Caco-2 (cell line): Measurements from ENCODE around the gene RNLS. TPM values are rescaled to one million over a fixed set of nuclear protein-coding genes. Genes with fewer than 3 reads are reported as not detected.

Experiments used
- BruUV-seq: library from RNA; stranded (reverse); fragments of 400-500 nt; replicated peaks from 2 replicates; lab custom pipeline; 2021; lab: Mats Ljungman, UMichigan
- CTCF ChIA-PET: fragments of 300-600 bp; sonication (Branson Sonifier 250); formaldehyde crosslinking; loops from one replicate; lab custom pipeline; 2022; ENCODE audit warnings: antibody characterized with exemption; lab: Charles Lee
- POLR2A ChIA-PET: fragments of 300-600 bp; sonication (Branson Sonifier 250); formaldehyde crosslinking; loops from one replicate; lab custom pipeline; 2022; ENCODE audit warnings: antibody characterized with exemption; lab: Charles Lee
- DNase-seq, 2 experiments: peaks; one replicate each; pipeline versions ENCODE4 v3.0.0 to v3.0.0-alpha.2; 2020 to 2022
- H3K27me3 ChIP-seq: replicated peaks from 2 replicates; pipeline ENCODE4 v1.6.0; 2011; ENCODE audit warnings: low read length; ENCODE audit not compliant: control insufficient read depth, insufficient read depth
- H3K36me3 ChIP-seq: 2 replicates; pipeline ENCODE4 v1.5.1; 2011; ENCODE audit warnings: low read length; ENCODE audit not compliant: control insufficient read depth, insufficient read depth
- H3K4me1 ChIP-seq: fragments of 250-450 bp; sonication (Bioruptor Pico); 2 replicates; pipeline ENCODE4 v1.5.1; 2020; ENCODE audit warnings: mild to moderate bottlenecking
- H3K4me3 ChIP-seq: 2 replicates; pipeline ENCODE4 v1.5.1; 2011; ENCODE audit warnings: low read depth, mild to moderate bottlenecking, control low read depth, low read length
- H3K9me3 ChIP-seq: fragments of 250-450 bp; sonication (Bioruptor Pico); 2 replicates; pipeline ENCODE4 v1.5.1; 2020; ENCODE audit warnings: mild to moderate bottlenecking, moderate library complexity
- H3K27ac Mint-ChIP-seq: one replicate; pipeline ENCODE4 v1.8.0; 2022; ENCODE audit warnings: mixed read lengths; ENCODE audit not compliant: unreplicated experiment
- H3K27me3 Mint-ChIP-seq: one replicate; pipeline ENCODE4 v1.8.0; 2022; ENCODE audit warnings: mixed read lengths; ENCODE audit not compliant: insufficient read depth, unreplicated experiment
- H3K36me3 Mint-ChIP-seq: one replicate; pipeline ENCODE4 v1.8.0; 2022; ENCODE audit warnings: mild to moderate bottlenecking, mixed read lengths; ENCODE audit not compliant: insufficient read depth, unreplicated experiment
- H3K4me1 Mint-ChIP-seq: one replicate; pipeline ENCODE4 v1.8.0; 2022; ENCODE audit warnings: low read depth, mixed read lengths; ENCODE audit not compliant: unreplicated experiment
- H3K4me3 Mint-ChIP-seq: one replicate; pipeline ENCODE4 v1.8.0; 2022; ENCODE audit warnings: mild to moderate bottlenecking, moderate library complexity, mixed read lengths; ENCODE audit not compliant: unreplicated experiment
- H3K9me3 Mint-ChIP-seq: one replicate; pipeline ENCODE4 v1.8.0; 2022; ENCODE audit warnings: mixed read lengths; ENCODE audit not compliant: unreplicated experiment
- intact Hi-C: fragments of 100-400 bp; cut with micrococcal nuclease; formaldehyde crosslinking; loops from one replicate; pipeline ENCODE4 v1.10.0; 2022; ENCODE audit not compliant: unreplicated experiment
- total RNA-seq: library from RNA; stranded (reverse); gene quantifications from 2 replicates; pipeline ENCODE4 v1.2.3, GENCODE V29; 2022
- TF ChIP-seq, protein P1 (sequence below), 2 experiments: fragments of 200-600 bp in 1 of 2; IDR thresholded peaks; 1 replicate in 1 of 2; 2 replicates in 1 of 2; pipeline versions ENCODE4 v1.5.1 to v1.8.0; 2011 to 2022; ENCODE audit warnings: antibody characterized with exemption in 1 of 2, control low read depth in 1 of 2, inconsistent platforms in 1 of 2, low read depth in 1 of 2, low read length in 1 of 2, mild to moderate bottlenecking in 1 of 2, moderate library complexity in 1 of 2; ENCODE audit not compliant: insufficient read depth in 1 of 2, severe bottlenecking in 1 of 2, unreplicated experiment in 1 of 2

RNLS gene
- total RNA-seq, 1 experiment from 2014 or later = 5.7 TPM

DNA sequence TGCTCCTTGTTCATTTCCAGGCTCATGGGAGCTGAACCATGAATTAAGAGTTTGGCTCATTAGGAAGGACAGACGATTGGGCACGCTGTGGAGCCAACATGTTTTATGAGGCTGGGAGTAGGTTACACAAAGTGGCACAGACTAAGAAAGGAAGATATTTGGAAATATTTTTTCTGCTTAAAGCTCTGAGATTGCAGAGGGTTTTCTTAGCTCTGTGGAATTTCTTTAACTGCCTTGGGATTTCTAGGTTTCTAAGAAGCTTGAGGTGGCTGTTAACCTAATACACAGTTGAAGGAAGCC lies 344.6 kb downstream of the RNLS start:
- Histone ChIP-seq H3K4me3 (no peak overlapping the region), H3K36me3 (no peaks in the 10 kb centered on the region), H3K4me1 (no peaks in the 10 kb centered on the region), H3K9me3 (no peaks in the 10 kb centered on the region), H3K27me3 (no peaks in the 10 kb centered on the region)
- Mint-ChIP-seq H3K27ac (no peak overlapping the region), H3K36me3 (no peaks in the 10 kb centered on the region), H3K9me3 (no peaks in the 10 kb centered on the region), H3K4me1 (no peaks in the 10 kb centered on the region), H3K27me3 (no peaks in the 10 kb centered on the region), H3K4me3 (no peak overlapping the region)
- no TSS peak for BruUV-seq
- ChIA-PET CTCF (no interaction called here), POLR2A (no interaction called here)
- intact Hi-C loops = no loop called here
- DNase-seq = no peak
- TF ChIP-seq, protein P1, sequence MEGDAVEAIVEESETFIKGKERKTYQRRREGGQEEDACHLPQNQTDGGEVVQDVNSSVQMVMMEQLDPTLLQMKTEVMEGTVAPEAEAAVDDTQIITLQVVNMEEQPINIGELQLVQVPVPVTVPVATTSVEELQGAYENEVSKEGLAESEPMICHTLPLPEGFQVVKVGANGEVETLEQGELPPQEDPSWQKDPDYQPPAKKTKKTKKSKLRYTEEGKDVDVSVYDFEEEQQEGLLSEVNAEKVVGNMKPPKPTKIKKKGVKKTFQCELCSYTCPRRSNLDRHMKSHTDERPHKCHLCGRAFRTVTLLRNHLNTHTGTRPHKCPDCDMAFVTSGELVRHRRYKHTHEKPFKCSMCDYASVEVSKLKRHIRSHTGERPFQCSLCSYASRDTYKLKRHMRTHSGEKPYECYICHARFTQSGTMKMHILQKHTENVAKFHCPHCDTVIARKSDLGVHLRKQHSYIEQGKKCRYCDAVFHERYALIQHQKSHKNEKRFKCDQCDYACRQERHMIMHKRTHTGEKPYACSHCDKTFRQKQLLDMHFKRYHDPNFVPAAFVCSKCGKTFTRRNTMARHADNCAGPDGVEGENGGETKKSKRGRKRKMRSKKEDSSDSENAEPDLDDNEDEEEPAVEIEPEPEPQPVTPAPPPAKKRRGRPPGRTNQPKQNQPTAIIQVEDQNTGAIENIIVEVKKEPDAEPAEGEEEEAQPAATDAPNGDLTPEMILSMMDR (IDR thresholded peaks at IDR 0.05; ENCODE audit: insufficient read depth in 1 of 2, low read depth in 1 of 2, low read length in 1 of 2, severe bottlenecking in 1 of 2, unreplicated experiment in 1 of 2) = no peak

DNA sequence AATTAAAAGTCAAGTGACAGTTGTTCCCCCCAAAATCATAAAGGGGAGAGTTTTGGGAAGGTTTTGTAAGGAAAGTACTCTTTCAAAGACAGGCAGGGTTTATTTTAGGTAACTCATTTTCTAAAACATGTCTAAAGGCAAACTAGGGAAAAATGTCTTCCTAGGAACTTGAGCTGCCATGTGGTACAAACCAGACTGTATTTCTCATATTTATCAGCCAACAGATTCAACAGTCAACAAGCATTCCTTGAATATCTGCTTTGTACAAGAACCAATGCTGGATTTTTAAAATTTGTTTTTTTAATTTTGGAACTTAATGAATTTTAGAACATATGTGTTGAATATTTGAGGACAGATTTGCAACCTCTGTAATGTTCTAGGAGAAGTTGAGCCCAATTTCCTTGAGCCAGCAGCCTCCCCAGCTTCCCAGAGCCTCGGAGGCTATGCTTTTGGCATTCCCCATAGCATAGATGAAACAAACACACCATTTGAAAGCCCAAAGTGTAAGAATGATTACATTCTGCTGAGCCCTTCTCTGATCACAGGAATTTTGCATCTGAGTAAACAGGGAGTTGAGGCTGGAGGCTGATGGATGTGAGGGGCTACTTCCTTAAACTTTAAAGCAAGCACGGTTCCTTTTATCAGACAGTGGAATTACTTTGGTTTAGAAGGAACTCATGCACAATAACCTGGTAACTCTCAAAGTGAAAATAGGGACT lies 345.1 kb downstream of the RNLS start:
- TF ChIP-seq, protein P1 (IDR thresholded peaks at IDR 0.05; ENCODE audit: insufficient read depth in 1 of 2, low read depth in 1 of 2, low read length in 1 of 2, severe bottlenecking in 1 of 2, unreplicated experiment in 1 of 2) = no peak
- no peaks in the 10 kb centered on the region for H3K9me3 Mint-ChIP-seq
- H3K36me3 Mint-ChIP-seq = no peaks in the 10 kb centered on the region
- Histone ChIP-seq H3K4me3 (no peak overlapping the region), H3K36me3 (no peaks in the 10 kb centered on the region), H3K27me3 (no peaks in the 10 kb centered on the region), H3K9me3 (no peaks in the 10 kb centered on the region), H3K4me1 (no peaks in the 10 kb centered on the region)
- no peaks in the 10 kb centered on the region for H3K4me1 Mint-ChIP-seq
- DNase-seq = no peak
- ChIA-PET CTCF (no interaction called here), POLR2A (no interaction called here)
- no peak overlapping the region for H3K27ac Mint-ChIP-seq
- no peak overlapping the region for H3K4me3 Mint-ChIP-seq
- intact Hi-C loops = no loop called here
- BruUV-seq = no TSS peak
- no peaks in the 10 kb centered on the region for H3K27me3 Mint-ChIP-seq

DNA sequence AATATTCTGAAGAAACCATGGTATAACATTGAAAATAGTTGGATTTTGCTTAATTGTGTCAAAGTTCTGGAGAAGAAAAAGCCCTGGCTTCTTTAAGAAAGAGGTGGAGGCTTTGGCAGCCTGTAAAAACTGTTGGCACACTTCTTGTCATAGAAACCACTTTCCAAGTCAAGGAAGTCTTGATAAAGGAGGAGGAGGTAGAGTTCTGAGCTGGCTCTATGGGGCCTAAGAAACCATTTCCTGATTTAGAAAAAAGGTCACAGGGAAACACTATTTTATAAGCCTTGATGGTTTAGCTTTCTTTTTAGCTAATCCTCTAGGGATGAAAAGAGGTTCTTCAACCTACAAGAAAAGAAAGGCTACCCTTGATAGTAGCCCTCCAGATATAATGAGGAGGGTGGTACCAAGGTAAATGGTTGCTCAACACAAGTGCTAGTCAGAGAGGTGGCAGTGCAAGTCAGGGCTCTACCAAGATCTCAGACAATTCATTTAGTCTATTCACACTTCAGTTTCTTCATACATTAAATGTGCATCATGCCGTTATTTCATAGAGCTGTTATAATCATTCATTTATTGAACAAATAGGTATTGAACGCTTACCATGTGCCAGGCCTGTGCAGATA lies 346.9 kb downstream of the RNLS start:
- no peak overlapping the region for H3K27ac Mint-ChIP-seq
- H3K4me3 ChIP-seq = no peak overlapping the region
- CTCF ChIA-PET = no interaction called here
- no peak for DNase-seq
- H3K4me3 Mint-ChIP-seq = no peak overlapping the region
- no TSS peak for BruUV-seq
- H3K4me1 ChIP-seq = no peaks in the 10 kb centered on the region
- no peaks in the 10 kb centered on the region for H3K36me3 Mint-ChIP-seq
- no peaks in the 10 kb centered on the region for H3K4me1 Mint-ChIP-seq
- POLR2A ChIA-PET = no interaction called here
- intact Hi-C loops = no loop called here
- H3K27me3 ChIP-seq = no peaks in the 10 kb centered on the region
- TF ChIP-seq, protein P1 (IDR thresholded peaks at IDR 0.05; ENCODE audit: insufficient read depth in 1 of 2, low read depth in 1 of 2, low read length in 1 of 2, severe bottlenecking in 1 of 2, unreplicated experiment in 1 of 2) = no peak
- H3K9me3 ChIP-seq = no peaks in the 10 kb centered on the region
- H3K27me3 Mint-ChIP-seq = no peaks in the 10 kb centered on the region
- no peaks in the 10 kb centered on the region for H3K36me3 ChIP-seq
- H3K9me3 Mint-ChIP-seq = no peaks in the 10 kb centered on the region
